Aortic smooth muscle cell (primary cell): ENCODE data around the gene ARCN1. TPM values are rescaled to one million over a fixed set of nuclear protein-coding genes. Genes with fewer than 3 reads are reported as not detected.

Experiments
- total RNA-seq: library from RNA; depleted of rRNA; stranded (reverse); fragments of >200 nt; gene quantifications from 2 replicates; pipeline ENCODE4 v1.2.3, GENCODE V29; 2014

Gene ARCN1
- total RNA-seq = 185 and 203 TPM in 2 replicates

DNA sequence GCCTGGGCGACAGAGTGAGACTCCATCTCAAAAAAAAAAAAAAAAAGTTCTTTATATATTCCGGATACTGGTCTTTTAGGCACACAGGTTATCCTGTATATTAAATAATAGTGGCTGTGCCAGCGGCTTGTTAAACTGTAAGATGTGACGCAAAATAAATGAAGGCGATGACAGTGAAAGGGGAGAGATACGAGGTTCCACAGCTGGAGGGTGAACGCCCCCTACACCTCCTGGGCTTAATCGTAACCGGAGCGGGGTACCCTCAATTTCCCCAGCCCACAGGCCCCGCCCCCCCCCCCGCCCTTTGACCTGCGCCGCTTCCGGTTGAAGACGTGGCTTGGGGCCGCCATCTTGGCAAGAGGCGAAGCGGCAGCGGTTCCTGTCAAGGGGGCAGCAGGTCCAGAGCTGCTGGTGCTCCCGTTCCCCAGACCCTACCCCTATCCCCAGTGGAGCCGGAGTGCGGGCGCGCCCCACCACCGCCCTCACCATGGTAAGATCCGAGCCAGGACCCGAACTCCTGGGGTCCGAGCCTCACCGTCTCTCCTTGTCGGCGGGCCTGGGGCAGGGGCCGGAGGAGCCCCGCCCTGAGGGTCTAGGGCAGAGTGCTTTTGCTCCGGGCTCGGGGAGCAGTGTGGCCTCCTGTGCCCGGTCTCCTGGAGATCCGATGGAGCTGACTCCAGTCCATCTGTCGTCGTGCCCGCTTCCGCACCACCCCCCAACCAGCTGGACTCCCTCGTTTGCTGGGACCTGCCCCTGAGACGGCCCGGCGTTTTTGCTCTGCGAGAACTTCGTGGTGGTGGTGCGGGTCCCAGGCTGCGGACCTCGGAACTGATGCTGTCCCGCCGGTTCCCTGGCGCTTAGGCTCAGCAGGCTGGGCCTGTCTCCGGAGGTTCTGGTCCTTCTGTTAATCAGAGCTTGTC, at the start of gene ARCN1:
TSS of gene ARCN1 (plus strand) at position 349 of the 920 bp plus-strand sequence. CDS start at position 488, 139 bp downstream.

DNA sequence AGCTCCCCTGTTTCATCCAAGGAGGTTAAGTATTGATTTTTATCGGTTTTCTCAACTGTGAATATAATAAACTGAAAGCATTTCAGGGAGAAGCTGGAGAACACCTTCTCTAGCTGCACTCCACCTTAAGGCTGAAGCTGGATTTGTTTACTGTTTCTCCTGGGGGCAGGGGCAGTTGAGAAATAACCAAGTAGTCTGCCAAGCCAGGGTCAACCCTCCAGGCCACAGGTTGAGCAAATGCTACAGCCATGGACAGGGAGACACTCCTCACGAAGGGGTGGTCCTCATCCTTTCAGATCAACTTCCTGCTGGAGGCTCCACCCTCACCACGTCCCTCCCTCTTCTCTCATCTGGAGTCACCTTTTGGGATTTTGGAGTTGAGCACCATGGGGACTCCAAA, 45.1 kb upstream of the ARCN1 start, which contains the start of gene TTC36:
TSS of gene TTC36 (plus strand) at position 366 of the 400 bp plus-strand sequence. CDS start at position 387, 21 bp downstream.

DNA sequence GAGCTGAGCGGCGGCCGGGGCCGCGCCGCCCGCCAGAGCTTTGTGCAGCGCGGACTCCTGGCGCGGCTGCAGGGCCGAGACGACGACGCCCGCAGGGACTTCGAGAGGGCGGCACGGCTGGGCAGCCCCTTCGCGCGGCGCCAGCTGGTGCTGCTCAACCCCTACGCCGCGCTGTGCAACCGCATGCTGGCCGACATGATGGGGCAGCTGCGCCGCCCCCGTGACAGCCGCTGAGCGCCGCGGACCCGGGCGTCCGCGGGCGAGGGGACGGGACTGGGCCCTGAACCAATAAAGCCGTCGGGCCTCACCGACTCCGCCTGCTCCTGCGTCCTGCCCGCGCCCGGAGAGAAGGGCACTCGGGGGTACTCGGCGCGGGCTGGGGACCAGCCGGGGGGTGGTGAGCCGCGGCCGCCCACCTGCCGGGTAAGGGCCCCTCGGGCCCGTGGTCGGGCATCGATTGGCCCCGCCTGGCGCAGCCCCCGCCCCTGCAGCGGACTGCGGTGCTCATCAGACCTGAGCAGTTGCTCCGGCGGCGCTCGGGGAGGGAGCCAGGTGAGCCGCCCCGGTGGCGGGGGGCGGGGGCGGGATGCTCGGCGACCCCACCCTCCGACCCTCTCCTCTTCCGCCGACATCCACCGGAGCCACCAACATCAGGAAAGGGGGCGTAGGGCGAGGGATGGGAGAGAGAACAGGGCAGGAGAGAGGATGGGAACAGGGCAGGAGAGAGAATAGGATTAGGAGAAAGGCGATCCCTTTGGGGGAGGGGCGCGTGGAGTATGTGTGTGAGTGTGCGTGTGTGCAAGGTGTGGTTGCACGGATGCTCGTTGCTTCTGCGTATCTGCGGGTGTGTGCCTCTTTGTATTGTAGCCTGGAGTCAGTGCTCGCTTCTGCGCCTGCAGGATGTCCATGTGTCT, 41.3 kb upstream of the ARCN1 start, which contains the start of gene TMEM25:
TSS of gene TMEM25 (plus strand) at position 510 of the 914 bp plus-strand sequence. CDS start 610 bp downstream, outside the sequence.

DNA sequence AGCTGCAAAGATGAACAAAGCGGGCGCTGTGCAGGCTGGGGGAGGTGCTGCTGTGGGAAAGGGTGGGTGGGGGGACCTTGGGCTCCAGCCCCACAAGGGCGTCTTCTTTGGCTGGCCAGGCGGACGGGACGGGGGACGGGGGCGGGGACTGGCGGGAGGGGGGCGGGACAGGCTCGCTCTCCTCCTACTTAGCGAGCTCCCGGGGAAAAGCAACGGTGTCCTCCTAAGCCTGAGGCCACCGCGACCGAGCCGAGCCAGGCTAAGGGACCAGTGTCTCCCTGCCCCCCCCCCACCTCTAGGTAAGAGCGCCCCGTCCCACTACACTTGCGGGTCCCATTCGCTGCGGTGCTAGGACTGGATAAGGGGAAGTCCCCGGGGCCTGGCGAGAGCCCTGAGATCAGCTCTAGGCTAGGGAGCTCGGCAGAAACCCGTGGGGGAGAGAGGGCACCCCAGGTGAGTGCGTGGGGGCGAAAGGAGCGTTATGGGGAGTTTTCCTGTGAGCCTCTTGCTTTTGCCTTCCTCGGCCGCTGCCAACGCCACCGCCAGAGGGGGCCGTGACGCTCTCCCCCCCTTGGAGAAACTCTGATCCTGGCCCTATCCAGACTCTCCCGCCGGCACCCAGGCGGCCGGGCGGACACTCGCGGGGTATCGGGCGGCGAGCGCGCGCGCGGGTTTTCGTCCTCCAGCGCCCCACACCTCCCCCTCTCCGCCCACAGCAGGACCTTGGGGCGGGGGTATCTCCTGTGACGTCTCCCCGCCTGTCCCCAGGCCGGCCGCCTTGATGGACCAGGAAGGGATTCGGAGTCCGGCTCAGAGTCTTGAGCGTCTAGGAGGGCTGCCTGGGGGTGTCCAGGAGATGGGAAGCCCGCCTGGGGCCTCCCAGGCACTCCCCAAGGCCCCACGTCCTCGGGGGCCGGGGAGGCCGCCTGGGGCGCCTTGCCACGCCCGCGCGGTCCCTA, 35.5 kb downstream of the ARCN1 start, which contains the start of gene PHLDB1:
TSS of gene PHLDB1 (plus strand) at position 215 of the 959 bp plus-strand sequence. CDS start 6,222 bp downstream, outside the sequence.

Other genes with a start within 250 kb of the ARCN1 start
- not detected in 2 replicates for gene CD3D, start 229.7 kb upstream of the ARCN1 start, total RNA-seq
- not detected in 2 replicates for gene CD3G, start 228.1 kb upstream of the ARCN1 start, total RNA-seq
- 40.4 and 45.0 TPM in 2 replicates for gene UBE4A, start 212.8 kb upstream of the ARCN1 start, total RNA-seq
- 107 and 135 TPM in 2 replicates for gene ATP5MG, start 170.8 kb upstream of the ARCN1 start, total RNA-seq
- gene KMT2A, start 135.9 kb upstream of the ARCN1 start, total RNA-seq = 18.4 and 32.8 TPM in 2 replicates
- 0.26 and 0.37 TPM in 2 replicates for gene TTC36, start 44.9 kb upstream of the ARCN1 start, total RNA-seq
- 4.6 and 8.0 TPM in 2 replicates for gene TMEM25, start 41.2 kb upstream of the ARCN1 start, total RNA-seq
- 32.8 and 41.7 TPM in 2 replicates for gene IFT46, start 6.5 kb upstream of the ARCN1 start, total RNA-seq
- gene PHLDB1, start 35.2 kb downstream of the ARCN1 start, total RNA-seq = 112 and 117 TPM in 2 replicates
- not detected in 2 replicates for gene TREH, start 107.2 kb downstream of the ARCN1 start, total RNA-seq
- 106 and 132 TPM in 2 replicates for gene DDX6, start 218.8 kb downstream of the ARCN1 start, total RNA-seq